ENCODE measurements around the gene NCOR2. TPM values are rescaled to one million over a fixed set of nuclear protein-coding genes. Genes with fewer than 3 reads are reported as not detected.
A peak's percentile ranks its signal among the peaks of the same experiment; 100 is the strongest.

The NCOR2 gene
- total RNA-seq, 4 donors from 2014 or later: 105 to 330 (median 148) TPM

DNA sequence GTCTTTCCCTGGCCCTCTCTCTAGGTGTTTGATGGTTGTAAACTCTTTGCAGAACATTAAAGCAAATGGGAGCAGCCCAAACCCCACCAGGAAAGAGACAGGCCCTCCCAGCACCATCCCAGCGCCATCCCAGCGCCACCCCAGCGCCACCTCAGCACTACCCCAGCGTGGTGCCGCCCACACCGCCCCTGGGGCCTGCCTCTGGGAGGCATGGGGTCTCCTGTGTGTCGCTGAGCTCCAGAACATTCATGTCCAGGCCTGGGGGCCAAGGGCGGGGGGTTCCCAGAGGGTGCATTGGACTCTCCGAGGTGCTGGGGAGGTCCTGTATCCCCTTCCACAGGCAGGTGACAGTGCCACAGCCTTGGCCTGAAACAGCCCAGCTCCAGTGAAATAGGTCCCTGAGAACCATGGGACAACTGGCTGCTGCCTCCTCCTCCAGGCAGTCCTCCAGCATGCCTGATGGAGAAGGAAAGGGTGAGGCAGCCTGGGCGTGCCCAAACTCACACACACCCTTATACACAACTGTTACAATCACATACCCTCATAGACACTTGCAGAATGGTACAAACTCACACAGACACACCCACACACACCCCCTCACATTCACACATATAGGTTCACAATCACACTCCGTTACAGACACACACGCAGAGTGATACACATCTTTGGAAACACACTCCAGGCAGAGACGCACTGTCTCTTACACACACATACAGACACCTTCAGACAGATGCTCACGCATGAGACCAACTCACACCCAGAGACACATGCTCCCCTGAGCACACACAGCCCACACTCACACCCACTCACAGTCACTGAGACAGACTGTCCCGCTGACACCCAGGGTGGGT lies 44.4 kb upstream of the NCOR2 start:
- Histone ChIP-seq H3K9me3 (no peaks in the 10 kb centered on the region), H3K4me1 (peaks cover 8 to 26% (median 22%) of the 10 kb centered on the region in 4 donors), H3K27ac (no peak overlapping the region), H3K4me3 (no peak overlapping the region), H3K27me3 (no peaks in the 10 kb centered on the region), H3K36me3 (no peaks in the 10 kb centered on the region)
- DNase-seq: no peak
- no peak for TF ChIP-seq POLR2A (IDR thresholded peaks at IDR 0.05)
- TF ChIP-seq, protein P1, sequence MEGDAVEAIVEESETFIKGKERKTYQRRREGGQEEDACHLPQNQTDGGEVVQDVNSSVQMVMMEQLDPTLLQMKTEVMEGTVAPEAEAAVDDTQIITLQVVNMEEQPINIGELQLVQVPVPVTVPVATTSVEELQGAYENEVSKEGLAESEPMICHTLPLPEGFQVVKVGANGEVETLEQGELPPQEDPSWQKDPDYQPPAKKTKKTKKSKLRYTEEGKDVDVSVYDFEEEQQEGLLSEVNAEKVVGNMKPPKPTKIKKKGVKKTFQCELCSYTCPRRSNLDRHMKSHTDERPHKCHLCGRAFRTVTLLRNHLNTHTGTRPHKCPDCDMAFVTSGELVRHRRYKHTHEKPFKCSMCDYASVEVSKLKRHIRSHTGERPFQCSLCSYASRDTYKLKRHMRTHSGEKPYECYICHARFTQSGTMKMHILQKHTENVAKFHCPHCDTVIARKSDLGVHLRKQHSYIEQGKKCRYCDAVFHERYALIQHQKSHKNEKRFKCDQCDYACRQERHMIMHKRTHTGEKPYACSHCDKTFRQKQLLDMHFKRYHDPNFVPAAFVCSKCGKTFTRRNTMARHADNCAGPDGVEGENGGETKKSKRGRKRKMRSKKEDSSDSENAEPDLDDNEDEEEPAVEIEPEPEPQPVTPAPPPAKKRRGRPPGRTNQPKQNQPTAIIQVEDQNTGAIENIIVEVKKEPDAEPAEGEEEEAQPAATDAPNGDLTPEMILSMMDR (IDR thresholded peaks at IDR 0.05): no peak

DNA sequence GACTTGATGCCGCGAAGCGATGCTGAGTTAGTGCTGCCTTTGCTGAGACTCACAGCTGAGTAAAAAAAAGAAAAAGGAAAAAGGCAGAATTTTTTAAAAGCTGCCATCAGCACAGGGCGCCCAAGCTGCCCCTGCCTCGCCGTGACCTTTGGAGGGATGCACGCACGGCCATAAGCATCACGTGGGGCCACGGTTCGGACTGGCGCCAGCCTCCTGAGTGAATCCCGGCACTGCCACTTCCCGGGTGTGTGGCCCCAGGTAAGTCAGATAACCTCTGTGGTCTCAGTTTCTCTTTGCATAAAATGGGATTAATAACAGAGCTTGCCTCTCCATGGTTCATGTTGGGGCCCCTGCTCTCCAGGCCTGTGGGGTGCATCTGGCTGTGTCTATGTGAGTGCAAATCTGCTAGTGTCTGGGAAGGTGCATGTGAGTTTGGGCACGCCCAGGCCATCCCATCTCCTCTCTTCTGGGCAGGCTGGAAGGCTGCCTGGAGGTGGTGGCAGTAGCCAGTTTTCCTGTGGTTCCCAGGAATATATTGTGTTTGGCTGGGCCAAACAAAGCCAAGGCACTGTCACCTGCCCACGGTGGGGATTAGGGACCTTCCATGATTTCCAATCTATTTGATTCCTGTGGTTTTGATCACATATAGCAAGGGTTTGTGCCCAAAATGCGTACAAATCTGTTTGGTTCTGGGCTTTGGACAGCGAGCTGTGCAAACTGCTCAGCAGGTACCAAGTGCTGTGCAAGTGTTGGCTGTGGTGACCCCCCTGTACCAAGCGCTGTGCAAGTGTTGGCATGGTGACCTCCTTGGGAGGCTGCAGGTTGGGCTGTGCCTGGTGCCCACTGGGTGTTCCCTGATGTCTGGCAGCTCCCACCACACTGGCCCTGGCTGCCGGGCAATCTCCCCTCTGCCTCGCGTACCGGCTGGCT lies 43.5 kb upstream of the NCOR2 start:
- no peak overlapping the region for H3K27ac ChIP-seq
- H3K4me3 ChIP-seq: no peak overlapping the region
- peaks cover 8 to 29% (median 22%) of the 10 kb centered on the region in 4 donors for H3K4me1 ChIP-seq
- no peaks in the 10 kb centered on the region for H3K9me3 ChIP-seq
- H3K27me3 ChIP-seq: no peaks in the 10 kb centered on the region
- TF ChIP-seq, protein P1 (IDR thresholded peaks at IDR 0.05): no peak
- TF ChIP-seq POLR2A (IDR thresholded peaks at IDR 0.05): no peak
- DNase-seq: no peak
- H3K36me3 ChIP-seq: no peaks in the 10 kb centered on the region

DNA sequence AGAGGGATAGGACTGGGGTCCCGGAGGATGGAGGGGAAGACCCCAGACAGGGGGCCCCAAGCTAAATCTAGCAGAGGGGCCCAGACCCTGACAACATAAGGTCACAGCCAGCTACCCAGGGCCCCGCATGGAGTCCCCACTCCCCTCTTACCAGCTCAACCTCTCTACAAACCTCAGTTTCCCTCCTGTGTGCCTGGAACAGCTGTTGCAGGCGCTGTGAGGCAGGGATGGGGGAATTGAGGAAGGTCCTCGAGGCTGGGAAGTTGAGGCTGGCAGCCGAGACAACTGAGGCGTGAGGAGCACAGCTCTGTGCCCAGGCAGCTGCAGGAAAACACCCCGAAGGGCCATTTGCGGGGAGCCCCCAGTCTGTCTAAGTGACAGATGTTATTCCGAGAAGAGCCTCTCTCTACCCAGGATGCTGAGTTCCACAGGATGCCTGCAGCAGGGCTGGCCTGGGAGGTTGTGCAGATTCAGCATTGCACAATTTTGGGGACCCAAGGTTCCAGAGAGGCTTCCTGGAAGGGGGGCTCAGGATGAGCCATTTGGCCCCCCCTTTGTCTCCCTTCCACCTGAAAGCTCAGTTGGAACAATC lies 42.7 kb upstream of the NCOR2 start:
- H3K27ac ChIP-seq: no peak overlapping the region
- H3K27me3 ChIP-seq: no peaks in the 10 kb centered on the region
- H3K4me3 ChIP-seq: no peak overlapping the region
- H3K36me3 ChIP-seq: no peaks in the 10 kb centered on the region
- H3K9me3 ChIP-seq: no peaks in the 10 kb centered on the region
- TF ChIP-seq POLR2A (IDR thresholded peaks at IDR 0.05): no peak
- TF ChIP-seq, protein P1 (IDR thresholded peaks at IDR 0.05): no peak
- DNase-seq: peak in 1 of 3 donors; percentile 24
- H3K4me1 ChIP-seq: peaks cover 8 to 37% (median 22%) of the 10 kb centered on the region in 4 donors

DNA sequence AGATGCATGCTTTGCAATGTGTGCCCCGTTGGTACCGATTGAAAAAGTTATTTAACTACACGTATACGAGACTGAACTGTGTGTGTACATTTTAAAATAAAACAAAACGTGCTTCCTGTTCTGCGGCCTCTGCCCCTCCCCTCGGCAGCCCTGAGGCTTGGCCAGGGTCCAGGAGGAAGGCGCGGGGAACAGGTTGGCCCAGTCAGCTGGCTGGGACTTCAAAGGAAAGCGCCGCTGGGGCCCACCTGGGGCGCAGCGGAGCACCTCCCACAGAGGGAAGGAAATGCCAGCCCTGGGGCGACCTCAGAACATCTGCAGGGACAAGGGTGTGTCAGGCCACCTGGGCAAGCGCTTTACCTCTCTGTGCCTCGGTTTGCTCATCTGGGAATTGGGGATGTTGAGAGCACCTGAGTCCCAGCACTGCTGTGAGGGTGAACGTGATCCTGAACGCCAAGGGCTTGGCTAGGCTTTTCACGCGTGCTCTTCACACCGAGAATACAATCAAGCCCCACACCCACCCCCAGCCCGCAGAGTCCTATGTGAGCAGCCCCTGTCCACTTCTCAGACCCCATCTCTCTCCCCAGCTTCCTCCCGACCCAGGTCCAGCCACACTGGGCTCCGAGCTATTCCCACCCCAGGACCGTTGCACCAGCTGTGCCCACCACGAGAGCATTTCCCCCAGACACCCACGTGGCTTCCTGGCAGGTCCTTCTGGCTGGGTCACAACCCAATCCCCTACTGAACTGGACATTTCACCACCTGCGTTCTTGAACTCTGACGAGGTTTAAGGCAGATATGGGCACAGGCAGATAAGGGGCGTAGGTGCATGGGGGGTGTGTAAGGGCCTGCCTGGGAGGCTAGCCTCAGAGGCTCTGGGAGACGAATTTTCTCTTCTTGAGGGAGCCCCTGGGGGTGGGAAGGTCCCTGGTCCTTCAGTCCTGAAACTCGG lies 41.9 kb upstream of the NCOR2 start:
- Histone ChIP-seq H3K36me3 (no peaks in the 10 kb centered on the region), H3K4me1 (peaks cover 8 to 45% (median 22%) of the 10 kb centered on the region in 4 donors), H3K9me3 (no peaks in the 10 kb centered on the region)

More for the DNA sequence above, 41.9 kb upstream of the NCOR2 start:
- TF ChIP-seq POLR2A (IDR thresholded peaks at IDR 0.05): no peak
- TF ChIP-seq, protein P1 (IDR thresholded peaks at IDR 0.05): peak in 2 of 6 experiments; percentile 8 to 12
- no peaks in the 10 kb centered on the region for H3K27me3 ChIP-seq
- DNase-seq: peak; percentile 92 to 97 (median 97)
- peak overlapping the region; percentile 56 to 81 (median 68) for H3K27ac ChIP-seq
- H3K4me3 ChIP-seq: peak overlapping the region in 2 of 4 donors; percentile 4 to 12
